ENCODE measurements around the gene ZNF655. TPM values are rescaled to one million over a fixed set of nuclear protein-coding genes. Genes with fewer than 3 reads are reported as not detected.

Gene ZNF655
- total RNA-seq, 1 donor, result 44.2 TPM

Other genes with a start within 250 kb of the ZNF655 start
- 52.8 TPM for gene ARPC1A, start 232.7 kb upstream of the ZNF655 start, total RNA-seq
- 420 TPM for gene ARPC1B, start 183.9 kb upstream of the ZNF655 start, total RNA-seq
- gene PDAP1, start 150.0 kb upstream of the ZNF655 start, total RNA-seq, result 14.3 TPM
- 32.9 TPM for gene BUD31, start 149.7 kb upstream of the ZNF655 start, total RNA-seq
- gene PTCD1, start 119.8 kb upstream of the ZNF655 start, total RNA-seq, result 8.9 TPM
- 41.5 TPM for gene CPSF4, start 119.7 kb upstream of the ZNF655 start, total RNA-seq
- 334 TPM for gene ATP5MF, start 92.5 kb upstream of the ZNF655 start, total RNA-seq
- gene ZNF789, start 85.8 kb upstream of the ZNF655 start, total RNA-seq, result 10.0 TPM
- 61.4 TPM for gene ZNF394, start 58.4 kb upstream of the ZNF655 start, total RNA-seq
- gene ZKSCAN5, start 54.0 kb upstream of the ZNF655 start, total RNA-seq, result 6.5 TPM
- gene FAM200A, start 6.5 kb upstream of the ZNF655 start, total RNA-seq, result 3.2 TPM
- gene TMEM225B, start 39.6 kb downstream of the ZNF655 start, total RNA-seq, result 0.54 TPM
- gene ZSCAN25, start 58.3 kb downstream of the ZNF655 start, total RNA-seq, result 17.5 TPM
- not detected for gene CYP3A5, start 121.4 kb downstream of the ZNF655 start, total RNA-seq
- gene CYP3A7, start 176.6 kb downstream of the ZNF655 start, total RNA-seq, result not detected
- not detected for gene CYP3A4, start 225.5 kb downstream of the ZNF655 start, total RNA-seq